Gastroesophageal sphincter (tissue), 4 donors: Measurements from ENCODE around the gene GGNBP2. TPM values are rescaled to one million over a fixed set of nuclear protein-coding genes. Genes with fewer than 3 reads are reported as not detected.

Experiments used
- ATAC-seq: fragments of 150-250 bp; one replicate; pipeline ENCODE4 v1.9.1; 2016; ENCODE audit warnings: mild to moderate bottlenecking, moderate library complexity
- H3K27ac ChIP-seq, 4 donors: fragments of 200-600 bp; sonication (generic) in 3 of 4; 1 replicate in 3 of 4; 2 replicates in 1 of 4; pipeline ENCODE4 v1.5.1; 2016 to 2019
- H3K27me3 ChIP-seq: fragments of 200-600 bp; sonication (generic); one replicate; pipeline ENCODE4 v1.5.1; 2019
- H3K36me3 ChIP-seq, 2 donors: fragments of 200-600 bp; sonication (generic); one replicate each; pipeline ENCODE4 v1.5.1; 2019; ENCODE audit warnings: control low read depth in 1 of 2
- H3K4me1 ChIP-seq, 3 donors: fragments of 200-600 bp; sonication (generic); 1 replicate in 2 of 3; 2 replicates in 1 of 3; pipeline ENCODE4 v1.5.1; 2016 to 2019; ENCODE audit warnings: control low read depth in 2 of 3
- H3K4me3 ChIP-seq, 2 donors: fragments of 200-600 bp; sonication (generic); one replicate each; pipeline ENCODE4 v1.5.1; 2019; ENCODE audit warnings: mild to moderate bottlenecking in 1 of 2, moderate library complexity in 1 of 2
- H3K9me3 ChIP-seq, 3 donors: fragments of 200-600 bp; sonication (generic); one replicate each; pipeline ENCODE4 v1.5.1; 2017 to 2019; ENCODE audit warnings: control low read depth in 2 of 3
- CTCF ChIP-seq, 4 experiments: fragments of 200-600 bp in 2 of 4; fragments of 450-650 bp in 2 of 4; sonication (generic) in 1 of 4; IDR thresholded peaks; one replicate each; pipeline ENCODE4 v1.5.1; 2017 to 2019; ENCODE audit warnings: antibody characterized with exemption in 4 of 4, mild to moderate bottlenecking in 2 of 4, moderate library complexity in 2 of 4
- EP300 ChIP-seq: sonication (generic); formaldehyde crosslinking; IDR thresholded peaks from one replicate; pipeline ENCODE4 v1.6.1; 2017; ENCODE audit warnings: antibody characterized with exemption, mild to moderate bottlenecking
- POLR2A ChIP-seq, 2 donors: fragments of 450-650 bp; IDR thresholded peaks; one replicate each; pipeline ENCODE4 v1.6.1; 2017; ENCODE audit warnings: antibody characterized with exemption in 2 of 2, mild to moderate bottlenecking in 2 of 2, moderate library complexity in 1 of 2
- POLR2AphosphoS5 ChIP-seq: sonication (generic); formaldehyde crosslinking; IDR thresholded peaks from one replicate; pipeline ENCODE4 v1.6.1; 2017; ENCODE audit warnings: antibody characterized with exemption
- WGBS, 2 donors: methylation state at CpG; one replicate each; pipeline ENCODE4 v1.1.5; 2018; ENCODE audit warnings: low coverage in 1 of 2; 5-methylcytosine and 5-hydroxymethylcytosine counted together
- total RNA-seq, 4 donors: library from RNA; depleted of rRNA; stranded (reverse); fragments of >200 nt; gene quantifications; one replicate each; pipeline ENCODE4 v1.1.0, GENCODE V29; 2016

GGNBP2 gene
- total RNA-seq, 4 donors from 2014 or later, result 40.1 to 62.9 (median 53.6) TPM

- Histone ChIP-seq H3K4me1 (no peaks in the 10 kb centered on the region), H3K4me3 (no peak overlapping the region), H3K27ac (no peak overlapping the region), H3K36me3 (peaks cover 0 to 86% of the 10 kb centered on the region in 2 donors), H3K9me3 (no peaks in the 10 kb centered on the region), H3K27me3 (no peaks in the 10 kb centered on the region)
- WGBS, 2 donors, result 93 to 95% methylated on average over 4 to 5 of the region's 6 CpGs
- no peak for ATAC-seq
- no peak for TF ChIP-seq POLR2AphosphoS5
- TF ChIP-seq CTCF (IDR thresholded peaks at IDR 0.05), result no peak
- TF ChIP-seq POLR2A (IDR thresholded peaks at IDR 0.05), result no peak
- no peak for TF ChIP-seq EP300
These were observed 18.8 kb upstream of the GGNBP2 start for GRCh38 chr17:36525888-36526287.

GRCh38 chr17:36527621-36528250 is 17.0 kb upstream of the GGNBP2 start:
- H3K9me3 ChIP-seq, result no peaks in the 10 kb centered on the region
- H3K27me3 ChIP-seq, result no peaks in the 10 kb centered on the region
- peaks cover 0 to 93% of the 10 kb centered on the region in 2 donors for H3K36me3 ChIP-seq
- WGBS, 2 donors, result 90 to 100% methylated on average over 1 to 3 of the region's 7 CpGs
- H3K4me3 ChIP-seq, result no peak overlapping the region
- no peak for ATAC-seq
- TF ChIP-seq POLR2AphosphoS5 (no peak), EP300 (no peak), CTCF (IDR thresholded peaks at IDR 0.05) (no peak), POLR2A (IDR thresholded peaks at IDR 0.05) (no peak)
- H3K4me1 ChIP-seq, result no peaks in the 10 kb centered on the region
- H3K27ac ChIP-seq, result no peak overlapping the region

GRCh38 chr17:36529121-36529520 is 15.6 kb upstream of the GGNBP2 start:
- Histone ChIP-seq H3K4me3 (no peak overlapping the region), H3K27ac (no peak overlapping the region), H3K9me3 (no peaks in the 10 kb centered on the region), H3K27me3 (no peaks in the 10 kb centered on the region), H3K4me1 (peaks cover 0 to 7% (median 5%) of the 10 kb centered on the region in 3 donors), H3K36me3 (peaks cover 0 to 87% of the 10 kb centered on the region in 2 donors)
- no peak for TF ChIP-seq POLR2A (IDR thresholded peaks at IDR 0.05)
- TF ChIP-seq EP300, result no peak
- TF ChIP-seq CTCF (IDR thresholded peaks at IDR 0.05), result no peak
- no peak for TF ChIP-seq POLR2AphosphoS5
- no peak for ATAC-seq

- Histone ChIP-seq H3K27ac (no peak overlapping the region), H3K9me3 (no peaks in the 10 kb centered on the region), H3K4me3 (no peak overlapping the region), H3K27me3 (no peaks in the 10 kb centered on the region), H3K36me3 (peaks cover 0 to 53% of the 10 kb centered on the region in 2 donors), H3K4me1 (peaks cover 0 to 22% (median 5%) of the 10 kb centered on the region in 3 donors)
- TF ChIP-seq EP300 (no peak), POLR2A (IDR thresholded peaks at IDR 0.05) (no peak), CTCF (IDR thresholded peaks at IDR 0.05) (no peak), POLR2AphosphoS5 (no peak)
- 80% methylated on average over 1 of the region's 2 CpGs; no CpG with 5 or more reads in 1 of the 2 donors for WGBS, 2 donors
- ATAC-seq, result no peak
These were observed 12.2 kb upstream of the GGNBP2 start for GRCh38 chr17:36532435-36532975.
